SK-N-MC (cell line): Measurements from ENCODE around the gene ADAP1.

Experiments used
- EZH2 ChIP-seq: fragments of 200-600 bp; sonication (generic); IDR thresholded peaks from one replicate; pipeline ENCODE4 v1.6.1; 2017; ENCODE audit warnings: antibody characterized with exemption
- FOXP2 ChIP-seq: optimal IDR thresholded peaks from 2 replicates; pipeline ENCODE3; 2011; ENCODE audit warnings: mild to moderate bottlenecking, moderate library complexity; ENCODE audit not compliant: insufficient read depth; ENCODE audit errors: extremely low read length, control extremely low read depth
- POLR2AphosphoS5 ChIP-seq: IDR thresholded peaks from 2 replicates; pipeline ENCODE4 v1.6.1; 2012; ENCODE audit warnings: mild to moderate bottlenecking, low read depth, low read length, borderline replicate concordance

DNA sequence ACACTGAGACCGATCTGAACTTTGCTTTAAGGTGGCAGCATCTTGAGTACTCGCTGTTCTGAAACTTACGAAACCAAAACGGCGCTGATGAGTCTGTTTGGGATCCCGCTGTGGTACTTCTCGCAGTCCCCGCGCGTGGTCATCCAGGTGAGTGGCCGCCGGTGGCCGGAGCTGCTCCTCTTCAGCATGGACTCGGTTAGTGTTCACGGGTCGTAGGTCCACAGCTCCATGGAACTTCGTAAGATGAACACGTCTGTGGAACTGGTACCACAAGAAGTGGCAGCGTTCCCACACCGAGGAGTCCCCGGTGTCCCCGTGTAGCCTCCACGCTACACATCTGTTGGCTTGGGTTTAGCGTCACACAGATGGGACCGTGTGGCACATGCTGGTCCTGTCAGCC is 88.6 kb downstream of the ADAP1 start:
- TF ChIP-seq EZH2 = no peak
- no peak for TF ChIP-seq POLR2AphosphoS5
- TF ChIP-seq FOXP2 = no peak
